Right atrium auricular region (tissue), 2 donors: ENCODE data around the gene DUSP8. TPM values are rescaled to one million over a fixed set of nuclear protein-coding genes. Genes with fewer than 3 reads are reported as not detected.

ENCODE experiments used
- DNase-seq: peaks from one replicate; pipeline ENCODE4 v3.0.0-alpha.2; 2019; ENCODE audit warnings: low spot score
- H3K27ac ChIP-seq, 2 donors: fragments of 200-600 bp; sonication (generic); 1 replicate in 1 of 2; 2 replicates in 1 of 2; pipeline ENCODE4 v1.5.1; 2016 to 2019
- H3K27me3 ChIP-seq, 2 donors: fragments of 200-600 bp; sonication (generic); one replicate each; pipeline versions ENCODE4 v1.5.1 to v1.6.0; 2017 to 2019
- H3K36me3 ChIP-seq: fragments of 200-600 bp; sonication (generic); one replicate; pipeline ENCODE4 v1.5.1; 2016
- H3K4me1 ChIP-seq, 2 donors: fragments of 200-600 bp; sonication (generic); one replicate each; pipeline versions ENCODE4 v1.5.1 to v1.6.0; 2017 to 2019
- H3K4me3 ChIP-seq, 2 donors: fragments of 200-600 bp; sonication (generic); 1 replicate in 1 of 2; 2 replicates in 1 of 2; pipeline ENCODE4 v1.5.1; 2017 to 2019; ENCODE audit warnings: mild to moderate bottlenecking in 1 of 2, moderate library complexity in 1 of 2
- H3K9me3 ChIP-seq, 2 donors: fragments of 200-600 bp; sonication (generic); one replicate each; pipeline ENCODE4 v1.5.1; 2019
- CTCF ChIP-seq, 2 donors: fragments of 200-600 bp; sonication (generic); IDR thresholded peaks; one replicate each; pipeline ENCODE4 v1.5.1; 2019; ENCODE audit warnings: antibody characterized with exemption in 2 of 2
- total RNA-seq, 2 donors: library from RNA; depleted of rRNA; stranded (reverse); fragments of >200 nt; gene quantifications; one replicate each; pipeline ENCODE4 v1.1.0, GENCODE V29; 2016

The DUSP8 gene
- total RNA-seq, 2 donors from 2014 or later = 4.4 to 24.5 TPM

GRCh38 chr11:1520209-1520662 is 51.8 kb downstream of the DUSP8 start:
- H3K36me3 ChIP-seq = no peaks in the 10 kb centered on the region
- H3K27ac ChIP-seq = no peak overlapping the region
- H3K27me3 ChIP-seq = no peaks in the 10 kb centered on the region
- peaks cover 0 to 70% of the 10 kb centered on the region in 2 donors for H3K4me1 ChIP-seq
- no peaks in the 10 kb centered on the region for H3K9me3 ChIP-seq
- DNase-seq = no peak
- no peak overlapping the region for H3K4me3 ChIP-seq
- no peak for TF ChIP-seq CTCF (IDR thresholded peaks at IDR 0.05)

GRCh38 chr11:1519028-1520010 is 52.8 kb downstream of the DUSP8 start:
- no peak for DNase-seq
- H3K27ac ChIP-seq = no peak overlapping the region
- H3K4me3 ChIP-seq = no peak overlapping the region
- H3K4me1 ChIP-seq = peaks cover 0 to 79% of the 10 kb centered on the region in 2 donors
- H3K36me3 ChIP-seq = no peaks in the 10 kb centered on the region
- no peaks in the 10 kb centered on the region for H3K27me3 ChIP-seq
- no peak for TF ChIP-seq CTCF (IDR thresholded peaks at IDR 0.05)
- H3K9me3 ChIP-seq = no peaks in the 10 kb centered on the region

- Histone ChIP-seq H3K27ac (no peak overlapping the region), H3K4me3 (no peak overlapping the region), H3K36me3 (no peaks in the 10 kb centered on the region), H3K27me3 (no peaks in the 10 kb centered on the region), H3K4me1 (peaks cover 0 to 82% of the 10 kb centered on the region in 2 donors), H3K9me3 (no peaks in the 10 kb centered on the region)
- no peak for TF ChIP-seq CTCF (IDR thresholded peaks at IDR 0.05)
- DNase-seq = no peak
Measured at GRCh38 chr11:1518301-1518700, 53.8 kb downstream of the DUSP8 start.

- DNase-seq = no peak
- no peak for TF ChIP-seq CTCF (IDR thresholded peaks at IDR 0.05)
- no peaks in the 10 kb centered on the region for H3K36me3 ChIP-seq
- H3K27me3 ChIP-seq = no peaks in the 10 kb centered on the region
- H3K27ac ChIP-seq = no peak overlapping the region
- H3K4me1 ChIP-seq = peaks cover 0 to 82% of the 10 kb centered on the region in 2 donors
- H3K4me3 ChIP-seq = no peak overlapping the region
- H3K9me3 ChIP-seq = no peaks in the 10 kb centered on the region
Measured at GRCh38 chr11:1517117-1518005, 54.7 kb downstream of the DUSP8 start.

- Histone ChIP-seq H3K27me3 (no peaks in the 10 kb centered on the region), H3K27ac (no peak overlapping the region), H3K4me1 (peaks cover 0 to 78% of the 10 kb centered on the region in 2 donors), H3K4me3 (no peak overlapping the region), H3K36me3 (no peaks in the 10 kb centered on the region), H3K9me3 (no peaks in the 10 kb centered on the region)
- no peak for DNase-seq
- no peak for TF ChIP-seq CTCF (IDR thresholded peaks at IDR 0.05)
Measured at GRCh38 chr11:1516273-1517067, 55.6 kb downstream of the DUSP8 start.
